LNCaP clone FGC (cell line): ENCODE measurements around the gene EBF3.

Source experiments
- DNase-seq: peaks from one replicate; pipeline ENCODE4 v3.0.0-alpha.2; 2011; ENCODE audit warnings: low read depth
- H3K4me3 ChIP-seq: 2 replicates; pipeline ENCODE4 v1.5.1; 2011; ENCODE audit warnings: mild to moderate bottlenecking, low read depth, low read length, control low read depth
- TF ChIP-seq, protein P1 (sequence below): IDR thresholded peaks from 2 replicates; pipeline ENCODE4 v1.5.1; 2012; ENCODE audit warnings: mild to moderate bottlenecking; ENCODE audit not compliant: control insufficient read depth, insufficient read depth; ENCODE audit errors: extremely low read depth

Gene EBF3

DNA sequence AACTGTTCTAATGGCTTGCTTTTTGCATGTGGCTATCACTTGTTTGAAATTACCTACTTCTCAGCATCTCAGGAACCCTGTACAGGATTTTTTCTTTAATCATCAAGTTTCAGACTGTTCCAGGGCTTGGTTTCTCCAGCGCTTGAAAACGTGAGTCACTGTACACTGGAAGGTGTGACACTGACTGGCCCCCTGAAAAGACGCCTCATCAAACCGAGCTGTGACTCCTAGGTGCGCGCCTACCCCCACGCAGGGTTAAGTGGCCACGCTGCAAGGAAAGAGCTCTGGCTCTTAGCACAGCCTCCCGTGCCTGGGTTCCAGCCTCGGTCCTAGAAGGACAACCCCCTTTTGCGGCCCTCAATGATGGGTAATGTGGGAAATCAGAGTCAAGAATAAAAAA, 81.0 kb downstream of the EBF3 start:
- no peak overlapping the region for H3K4me3 ChIP-seq
- TF ChIP-seq, protein P1, sequence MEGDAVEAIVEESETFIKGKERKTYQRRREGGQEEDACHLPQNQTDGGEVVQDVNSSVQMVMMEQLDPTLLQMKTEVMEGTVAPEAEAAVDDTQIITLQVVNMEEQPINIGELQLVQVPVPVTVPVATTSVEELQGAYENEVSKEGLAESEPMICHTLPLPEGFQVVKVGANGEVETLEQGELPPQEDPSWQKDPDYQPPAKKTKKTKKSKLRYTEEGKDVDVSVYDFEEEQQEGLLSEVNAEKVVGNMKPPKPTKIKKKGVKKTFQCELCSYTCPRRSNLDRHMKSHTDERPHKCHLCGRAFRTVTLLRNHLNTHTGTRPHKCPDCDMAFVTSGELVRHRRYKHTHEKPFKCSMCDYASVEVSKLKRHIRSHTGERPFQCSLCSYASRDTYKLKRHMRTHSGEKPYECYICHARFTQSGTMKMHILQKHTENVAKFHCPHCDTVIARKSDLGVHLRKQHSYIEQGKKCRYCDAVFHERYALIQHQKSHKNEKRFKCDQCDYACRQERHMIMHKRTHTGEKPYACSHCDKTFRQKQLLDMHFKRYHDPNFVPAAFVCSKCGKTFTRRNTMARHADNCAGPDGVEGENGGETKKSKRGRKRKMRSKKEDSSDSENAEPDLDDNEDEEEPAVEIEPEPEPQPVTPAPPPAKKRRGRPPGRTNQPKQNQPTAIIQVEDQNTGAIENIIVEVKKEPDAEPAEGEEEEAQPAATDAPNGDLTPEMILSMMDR: no peak
- no peak for DNase-seq

DNA sequence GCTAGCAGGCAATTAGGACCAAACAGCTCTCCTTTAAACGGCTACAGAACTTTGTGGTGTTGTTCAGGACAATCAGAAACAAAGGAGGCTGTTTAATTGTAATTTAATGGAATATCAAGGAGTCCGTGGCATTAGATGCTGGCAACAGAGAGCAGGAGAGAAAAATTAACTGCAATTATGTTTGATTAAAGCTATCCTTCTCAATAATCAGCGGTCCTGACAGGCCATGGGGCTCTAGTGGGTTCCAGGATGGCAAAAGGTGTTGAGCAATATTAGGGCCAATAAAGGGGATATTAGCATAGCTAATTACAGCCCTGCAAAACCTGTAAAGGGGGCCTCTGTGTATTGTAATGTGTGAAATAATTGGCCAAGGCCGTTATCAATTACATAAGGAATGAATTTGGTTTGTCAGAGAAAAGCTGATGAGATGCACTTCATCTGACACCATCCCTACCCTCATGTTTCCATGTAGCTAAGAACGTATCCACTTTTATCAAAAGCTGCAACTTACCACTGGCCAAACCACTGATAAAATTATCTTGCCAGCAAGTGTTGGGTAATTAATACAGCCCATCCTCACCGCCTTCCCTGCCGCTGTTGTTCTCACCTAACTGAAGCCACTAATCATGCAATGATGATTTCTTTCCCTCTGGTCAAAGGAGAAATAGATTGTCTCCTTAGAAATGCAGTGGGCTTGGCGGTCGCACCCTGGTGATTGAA, 81.6 kb downstream of the EBF3 start:
- TF ChIP-seq, protein P1: no peak
- H3K4me3 ChIP-seq: no peak overlapping the region
- DNase-seq: no peak

DNA sequence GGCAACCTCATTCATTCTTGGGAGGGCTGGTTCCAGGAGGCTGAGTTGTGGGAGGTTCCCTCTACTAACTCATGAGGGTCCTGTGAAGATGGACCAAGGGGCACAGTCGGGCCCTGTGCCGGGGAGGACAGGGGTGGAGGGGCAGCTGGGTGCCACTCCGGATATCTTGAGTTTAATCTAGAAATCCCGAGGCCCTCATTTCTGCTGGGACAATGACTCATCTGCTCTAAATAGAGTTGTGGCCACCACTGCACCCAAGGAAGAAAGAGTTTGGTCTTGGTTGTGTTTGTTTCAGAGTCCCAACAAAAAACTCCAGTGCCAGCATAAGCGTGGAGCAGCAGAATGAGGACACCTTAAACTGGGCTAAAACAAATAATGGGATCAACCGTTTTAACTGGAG, 82.4 kb downstream of the EBF3 start:
- DNase-seq: no peak
- H3K4me3 ChIP-seq: no peak overlapping the region
- TF ChIP-seq, protein P1: no peak

DNA sequence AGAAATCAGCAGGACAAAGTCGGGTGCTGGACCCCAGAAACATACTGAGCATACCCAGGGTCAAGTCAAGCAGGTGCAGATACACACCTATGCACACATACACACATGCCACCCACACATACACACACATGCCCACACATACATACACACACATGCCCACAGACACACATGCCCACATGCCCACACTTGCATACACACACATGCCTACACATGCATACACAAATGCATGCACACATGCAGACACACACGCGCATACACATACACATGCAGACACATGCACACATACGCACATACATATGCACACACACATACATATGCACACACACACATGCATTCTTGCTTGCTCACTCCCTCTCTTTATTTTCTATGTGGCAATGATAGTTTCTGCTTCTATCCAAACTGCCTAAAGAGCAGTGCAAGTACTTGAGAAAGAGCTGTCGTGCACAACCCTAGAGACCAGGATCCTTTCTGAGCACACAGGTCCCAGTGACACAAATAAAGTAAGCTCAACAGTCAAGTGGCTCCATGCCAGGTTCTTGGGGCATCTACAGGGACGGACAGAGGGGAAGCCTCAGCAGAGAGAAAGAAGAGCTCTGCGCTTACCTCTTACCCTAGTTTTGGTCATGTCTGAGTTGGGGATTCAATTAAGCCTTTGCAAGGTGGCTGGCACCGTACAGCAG, 83.7 kb downstream of the EBF3 start:
- no peak for DNase-seq
- TF ChIP-seq, protein P1: no peak
- no peak overlapping the region for H3K4me3 ChIP-seq

DNA sequence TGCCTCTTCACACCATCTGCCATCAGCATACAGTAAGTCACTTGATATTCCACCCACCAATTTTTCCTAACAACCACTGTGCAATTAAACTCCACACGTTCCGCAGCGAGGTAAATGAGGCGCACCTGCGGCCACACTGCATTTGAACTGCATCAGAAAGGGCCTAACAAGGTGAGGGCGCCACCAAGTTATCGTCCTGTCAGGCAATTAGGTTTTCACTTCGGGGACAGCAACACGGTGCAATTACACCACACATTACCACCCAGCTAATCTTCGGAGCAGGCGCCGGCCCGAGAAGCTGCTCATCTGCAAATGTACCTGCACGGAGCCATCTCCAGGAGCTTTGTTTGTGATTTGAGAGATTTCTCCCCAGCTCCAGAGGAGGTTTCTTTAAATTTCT, 84.4 kb downstream of the EBF3 start:
- no peak overlapping the region for H3K4me3 ChIP-seq
- DNase-seq: no peak
- TF ChIP-seq, protein P1: no peak

DNA sequence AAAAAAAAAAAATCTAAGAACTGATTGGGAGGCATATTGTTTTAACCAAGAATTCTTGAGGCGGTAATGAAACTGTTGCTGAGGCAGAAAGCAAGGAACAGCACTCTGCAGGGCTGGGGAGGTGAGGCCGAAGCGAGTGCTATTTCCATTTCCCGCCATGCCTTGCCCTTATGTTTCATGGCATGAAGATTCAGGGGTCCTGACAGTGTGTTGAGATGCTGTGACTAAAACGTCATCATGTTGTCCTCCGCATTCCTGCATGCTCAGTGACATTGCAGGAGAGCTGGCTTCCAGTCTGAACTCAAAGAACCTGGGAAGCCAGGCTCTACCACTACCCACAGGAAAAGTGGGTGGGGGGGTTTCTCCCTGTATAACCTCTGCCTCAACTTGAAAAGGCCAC, 85.2 kb downstream of the EBF3 start:
- H3K4me3 ChIP-seq: no peak overlapping the region
- no peak for DNase-seq
- TF ChIP-seq, protein P1: no peak
